Vagina (tissue), 2 donors: ENCODE data around the gene MEDAG.

ENCODE experiments used
- CTCF ChIP-seq, 3 experiments: fragments of 450-650 bp in 2 of 3; fragments of 200-600 bp in 1 of 3; sonication (generic) in 1 of 3; IDR thresholded peaks; one replicate each; pipeline ENCODE4 v1.5.1; 2017 to 2019; ENCODE audit warnings: antibody characterized with exemption in 3 of 3, mild to moderate bottlenecking in 2 of 3, moderate library complexity in 2 of 3
- POLR2A ChIP-seq, 2 donors: fragments of 450-650 bp; IDR thresholded peaks; one replicate each; pipeline ENCODE4 v1.6.1; 2017; ENCODE audit warnings: antibody characterized with exemption in 2 of 2, mild to moderate bottlenecking in 2 of 2, moderate library complexity in 2 of 2

- no peak for TF ChIP-seq POLR2A (IDR thresholded peaks at IDR 0.05)
- TF ChIP-seq CTCF (IDR thresholded peaks at IDR 0.05) = no peak
These were observed 31.5 kb upstream of the MEDAG start for GRCh38 chr13:30874561-30874960.
